Cortex of kidney (tissue), 1 donor: ENCODE measurements around the gene ABCA2.
"Not testable (repeated sequence)": the region's sequence is repeated elsewhere in the genome, so short reads cannot be mapped to it uniquely, and the experiment has no call there.

Experiments
- DNase-seq: peaks from one replicate; lab custom pipeline; 2025; lab: John Stamatoyannopoulos, UW

Gene ABCA2

GRCh38 chr9:137044502-137045177 lies 16.6 kb upstream of the ABCA2 start:
- no peak for DNase-seq

- DNase-seq, result no peak
Measured at GRCh38 chr9:137044037-137044436, 16.0 kb upstream of the ABCA2 start.

- no peak for DNase-seq
Measured at GRCh38 chr9:137042751-137043727, 15.0 kb upstream of the ABCA2 start.

- no peak for DNase-seq
Measured at GRCh38 chr9:137041124-137041523, 13.1 kb upstream of the ABCA2 start.

- no peak for DNase-seq
Measured at GRCh38 chr9:137040568-137040967, 12.5 kb upstream of the ABCA2 start.

- no peak for DNase-seq
Measured at GRCh38 chr9:137039611-137040366, 11.8 kb upstream of the ABCA2 start.

GRCh38 chr9:137038916-137039315 lies 10.9 kb upstream of the ABCA2 start:
- DNase-seq, result no peak

DNA sequence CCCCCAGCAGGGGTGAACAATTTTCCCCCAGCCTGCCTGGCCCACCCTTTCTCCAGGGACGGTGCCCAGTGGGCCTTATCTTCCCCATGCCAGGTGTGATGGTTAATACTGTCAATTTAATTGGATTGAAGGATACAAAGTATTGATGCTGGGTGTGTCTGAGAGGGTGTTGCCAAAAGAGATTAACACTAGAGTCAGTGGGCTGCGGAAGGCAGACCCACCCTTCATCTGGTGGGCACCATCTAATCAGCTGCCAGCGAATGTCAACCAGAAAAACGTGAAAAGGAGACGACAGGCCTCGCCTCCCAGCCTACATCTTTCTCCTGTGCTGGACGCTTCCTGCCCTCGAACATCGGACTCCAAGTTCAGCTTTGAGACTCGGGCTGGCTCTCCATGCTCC lies 9.4 kb upstream of the ABCA2 start:
- DNase-seq, result no peak

DNA sequence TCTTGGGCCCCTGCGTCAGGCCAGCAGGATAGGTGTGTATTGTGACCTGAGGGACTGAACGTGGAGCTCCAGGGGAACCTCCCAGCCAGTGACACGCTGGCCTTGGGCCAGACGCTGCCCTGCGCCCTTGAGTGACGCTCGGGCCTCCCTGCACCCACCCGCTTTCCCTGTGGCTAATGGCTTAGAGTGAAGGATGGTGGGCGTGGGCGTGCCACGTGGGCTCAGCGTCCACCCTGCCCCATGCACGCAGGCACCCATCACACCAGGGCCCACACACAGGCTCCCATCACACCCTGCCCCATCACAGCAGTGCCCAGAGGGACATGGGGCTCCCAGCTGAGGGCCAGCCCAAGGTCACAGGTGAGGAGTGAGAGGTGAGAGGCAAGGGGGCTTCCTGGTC lies 9.0 kb upstream of the ABCA2 start:
- DNase-seq, result no peak

- no peak for DNase-seq
Measured at GRCh38 chr9:137035937-137036336, 7.9 kb upstream of the ABCA2 start.

GRCh38 chr9:137035507-137035834 lies 7.4 kb upstream of the ABCA2 start:
- DNase-seq, result no peak

GRCh38 chr9:137034709-137035506 lies 6.9 kb upstream of the ABCA2 start:
- no peak for DNase-seq

DNA sequence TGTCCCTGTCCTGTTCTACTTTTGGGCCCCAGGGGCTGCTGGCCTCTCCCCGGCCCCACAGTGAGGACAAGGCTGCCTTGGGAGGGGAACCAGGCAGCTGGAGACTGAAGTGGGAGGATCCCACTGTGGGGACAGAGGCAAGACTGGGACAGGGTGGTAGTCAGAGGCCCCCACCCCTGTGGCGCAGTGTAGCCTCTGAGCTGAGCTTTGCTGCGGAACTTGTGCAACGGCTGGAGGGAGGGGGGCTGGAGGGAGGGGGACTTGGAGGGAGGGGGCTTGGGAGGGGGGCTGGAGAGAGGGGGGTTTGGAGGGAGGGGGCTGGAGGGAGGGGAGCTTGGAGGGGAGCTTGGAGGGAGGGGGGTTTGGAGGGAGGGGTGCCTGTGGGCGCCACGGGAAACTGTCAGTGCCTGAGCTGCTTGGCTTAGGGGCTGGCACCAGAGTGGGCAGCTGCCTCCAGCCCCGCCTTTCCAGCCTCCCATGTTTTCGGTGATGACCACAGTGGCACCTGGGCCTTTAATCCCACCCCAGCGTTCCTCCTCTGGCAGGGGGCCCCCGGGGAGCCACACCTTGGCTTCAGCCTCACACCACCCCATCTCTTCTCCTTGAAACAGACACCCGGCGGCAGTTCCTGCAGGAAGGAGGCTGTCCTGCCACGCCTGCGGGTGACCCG lies 6.1 kb upstream of the ABCA2 start:
- no peak for DNase-seq

GRCh38 chr9:137033481-137033880 lies 5.4 kb upstream of the ABCA2 start:
- DNase-seq, result not testable (repeated sequence)

- DNase-seq, result no peak
Measured at GRCh38 chr9:137032858-137033257, 4.8 kb upstream of the ABCA2 start.

DNA sequence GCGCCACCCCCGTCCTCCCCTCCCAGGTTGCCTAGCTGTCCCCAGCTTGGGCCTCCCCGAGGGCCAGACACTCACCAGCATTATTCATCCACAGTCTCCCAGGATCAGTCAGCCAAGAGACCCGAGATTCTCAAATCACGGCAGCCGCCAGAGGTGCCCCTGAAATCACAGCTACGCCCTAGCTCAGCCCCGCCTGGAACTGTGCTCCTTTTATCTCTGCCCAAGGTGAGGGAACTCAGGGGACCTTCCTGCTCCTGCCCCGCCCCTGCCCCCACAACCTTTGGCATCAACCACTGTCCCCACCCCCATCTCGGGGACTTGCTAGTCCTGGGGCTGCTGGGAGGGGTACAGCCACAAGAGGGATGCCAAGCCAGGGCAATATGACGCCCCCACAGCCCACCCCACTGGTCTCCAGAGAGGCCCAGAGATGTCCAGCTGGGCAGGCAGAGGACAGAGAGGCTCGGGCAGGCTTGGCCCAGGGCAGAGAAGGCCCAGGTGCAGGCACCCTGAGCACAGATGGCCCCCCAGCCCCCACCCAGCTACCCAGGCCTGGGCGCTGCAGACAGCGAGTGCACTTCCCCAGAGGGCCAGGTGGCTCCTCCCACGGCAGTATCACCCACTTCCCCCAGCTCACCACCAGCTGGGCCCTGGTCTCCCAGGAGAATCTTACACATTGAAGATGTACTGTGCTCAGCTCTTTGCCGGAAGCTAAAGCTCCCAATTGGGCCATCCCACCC lies 4.0 kb upstream of the ABCA2 start, which contains the start of gene FUT7:
TSS of gene FUT7 (minus strand) at position 185 of the 737 bp plus-strand sequence. CDS start at position 88, 97 bp downstream.
- no peak for DNase-seq

DNA sequence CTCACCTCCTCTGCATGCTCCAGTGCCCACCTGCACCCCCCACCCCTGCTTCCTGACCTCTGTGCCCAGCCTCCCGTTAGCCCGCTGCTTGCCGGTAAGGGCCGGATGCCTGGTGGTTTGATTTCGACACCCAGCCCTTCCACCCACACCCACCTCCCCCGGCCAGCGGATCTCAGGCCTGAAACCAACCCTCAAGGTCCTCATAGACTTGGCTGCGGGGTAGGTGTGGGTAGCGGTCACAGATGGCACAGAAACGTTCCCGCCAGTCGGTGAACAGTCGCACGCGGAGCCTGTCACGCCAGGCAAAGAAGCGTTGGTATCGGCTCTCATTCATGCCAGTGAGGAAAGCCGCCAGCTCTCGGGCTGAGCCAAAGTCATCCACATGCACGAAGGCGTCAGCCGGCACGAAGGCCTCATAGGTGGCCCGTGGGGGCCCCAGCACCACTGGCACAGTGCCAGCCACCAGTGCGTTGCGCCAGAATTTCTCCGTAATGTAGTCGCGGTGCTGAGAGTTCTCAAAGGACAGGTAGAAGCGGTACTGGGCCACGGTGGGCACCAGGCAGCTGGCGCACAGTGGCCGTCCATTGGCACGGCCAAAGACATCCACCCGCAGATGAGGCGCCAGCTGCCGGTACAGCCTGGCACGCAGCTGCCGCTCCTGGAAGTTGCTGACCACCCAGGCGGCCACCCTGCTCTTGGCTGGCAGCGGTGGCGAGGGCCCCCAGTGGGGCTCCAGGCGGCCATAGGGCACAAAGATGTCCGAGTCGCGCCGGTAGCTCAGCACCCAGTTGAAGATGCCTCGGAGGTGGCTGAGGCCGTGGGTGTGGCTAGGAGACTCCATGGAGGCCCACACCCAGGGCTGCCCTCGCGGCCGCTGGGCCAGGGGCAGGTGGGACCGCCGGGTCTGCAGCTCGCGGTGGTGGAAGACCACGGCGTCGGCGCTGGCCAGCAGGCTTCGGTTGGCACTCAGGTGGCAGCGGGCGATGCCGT lies 2.8 kb upstream of the ABCA2 start:
- DNase-seq, result no peak

DNA sequence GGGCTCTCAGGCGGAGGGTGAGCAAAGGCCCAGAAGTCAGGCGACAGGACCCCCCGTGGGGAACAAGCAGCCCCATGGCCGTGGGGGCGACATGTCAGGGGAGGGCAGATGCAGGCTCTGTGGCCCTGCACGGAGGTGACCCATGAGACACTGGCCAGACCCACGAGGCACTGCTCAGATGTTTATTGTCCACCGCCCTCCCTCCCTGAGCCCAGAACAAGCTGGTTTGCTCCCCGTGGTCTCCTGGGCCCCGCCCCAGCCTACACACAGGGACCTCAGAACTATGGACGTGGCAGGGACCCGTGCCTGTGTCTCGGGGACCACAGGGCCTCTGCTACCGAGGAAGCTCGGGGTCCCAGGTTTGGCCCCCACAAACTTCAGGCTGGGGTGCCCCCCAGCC lies 2.0 kb upstream of the ABCA2 start:
- DNase-seq, result no peak
